ENCODE data around the gene FMO1.

The FMO1 gene

DNA sequence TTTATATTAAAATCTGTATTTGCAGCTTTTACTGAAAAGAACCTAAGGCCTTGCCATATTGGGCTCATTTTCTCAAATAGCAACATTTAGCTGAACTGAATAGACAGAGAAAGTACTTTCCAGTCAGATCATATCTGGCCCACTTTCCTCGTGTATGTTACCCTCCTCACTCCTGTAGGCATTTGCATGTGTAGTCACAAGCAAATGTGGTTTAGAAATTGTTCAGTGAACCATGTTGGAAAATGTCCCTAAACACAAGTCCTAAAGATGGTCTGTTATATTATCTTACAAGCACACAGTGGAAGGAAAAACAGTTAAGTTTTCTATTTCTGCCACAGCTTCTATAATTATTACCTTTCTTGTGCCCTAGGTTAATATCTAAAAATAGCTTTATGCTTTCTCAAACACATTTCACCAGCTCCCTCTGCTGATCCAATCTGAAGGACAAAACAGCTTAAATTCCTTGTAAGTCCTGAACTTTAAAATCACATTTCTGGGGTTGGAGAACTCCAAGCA, 65.1 kb downstream of the FMO1 start:
- TF ChIP-seq, protein P1, sequence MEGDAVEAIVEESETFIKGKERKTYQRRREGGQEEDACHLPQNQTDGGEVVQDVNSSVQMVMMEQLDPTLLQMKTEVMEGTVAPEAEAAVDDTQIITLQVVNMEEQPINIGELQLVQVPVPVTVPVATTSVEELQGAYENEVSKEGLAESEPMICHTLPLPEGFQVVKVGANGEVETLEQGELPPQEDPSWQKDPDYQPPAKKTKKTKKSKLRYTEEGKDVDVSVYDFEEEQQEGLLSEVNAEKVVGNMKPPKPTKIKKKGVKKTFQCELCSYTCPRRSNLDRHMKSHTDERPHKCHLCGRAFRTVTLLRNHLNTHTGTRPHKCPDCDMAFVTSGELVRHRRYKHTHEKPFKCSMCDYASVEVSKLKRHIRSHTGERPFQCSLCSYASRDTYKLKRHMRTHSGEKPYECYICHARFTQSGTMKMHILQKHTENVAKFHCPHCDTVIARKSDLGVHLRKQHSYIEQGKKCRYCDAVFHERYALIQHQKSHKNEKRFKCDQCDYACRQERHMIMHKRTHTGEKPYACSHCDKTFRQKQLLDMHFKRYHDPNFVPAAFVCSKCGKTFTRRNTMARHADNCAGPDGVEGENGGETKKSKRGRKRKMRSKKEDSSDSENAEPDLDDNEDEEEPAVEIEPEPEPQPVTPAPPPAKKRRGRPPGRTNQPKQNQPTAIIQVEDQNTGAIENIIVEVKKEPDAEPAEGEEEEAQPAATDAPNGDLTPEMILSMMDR (IDR thresholded peaks at IDR 0.05; ENCODE audit: borderline replicate concordance, insufficient read depth, low read depth, low read length) = no peak
- no peak overlapping the region for H3K4me3 ChIP-seq (ENCODE audit: low read depth, low read length)

DNA sequence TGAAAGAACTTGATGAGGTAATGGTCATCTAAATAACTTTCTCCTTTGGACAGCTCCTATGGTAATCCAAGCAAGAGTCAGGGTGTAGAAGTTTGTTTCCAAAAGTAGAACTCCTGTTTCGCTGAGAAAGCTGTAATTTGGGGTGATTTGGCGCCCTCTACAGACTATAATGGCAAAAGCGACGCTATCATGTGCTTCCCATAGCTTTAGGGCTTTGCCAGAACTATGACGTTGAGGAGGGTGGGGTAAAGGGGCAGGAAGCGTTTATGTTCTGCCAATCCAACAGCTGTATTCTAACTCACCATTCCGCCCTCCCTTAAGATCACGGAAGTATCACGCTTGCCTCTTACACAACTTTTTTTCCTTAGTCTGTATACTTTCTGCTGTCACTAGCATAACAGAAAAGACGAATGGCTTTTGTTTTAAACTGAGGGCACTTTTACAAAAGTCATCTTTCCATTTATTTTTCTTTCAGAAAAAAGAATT, 65.6 kb downstream of the FMO1 start, which contains the start of gene FMO4:
FMO4 (plus strand) TSS at position 349 of the 486 bp plus-strand sequence. CDS start 5,643 bp downstream, outside the sequence.
- TF ChIP-seq, protein P1 (IDR thresholded peaks at IDR 0.05; ENCODE audit: borderline replicate concordance, insufficient read depth, low read depth, low read length) = peak; percentile 60; the same call in 1 of the 2 replicates
- H3K4me3 ChIP-seq (ENCODE audit: low read depth, low read length) = peak within 1 kb of the TSS; percentile 12

DNA sequence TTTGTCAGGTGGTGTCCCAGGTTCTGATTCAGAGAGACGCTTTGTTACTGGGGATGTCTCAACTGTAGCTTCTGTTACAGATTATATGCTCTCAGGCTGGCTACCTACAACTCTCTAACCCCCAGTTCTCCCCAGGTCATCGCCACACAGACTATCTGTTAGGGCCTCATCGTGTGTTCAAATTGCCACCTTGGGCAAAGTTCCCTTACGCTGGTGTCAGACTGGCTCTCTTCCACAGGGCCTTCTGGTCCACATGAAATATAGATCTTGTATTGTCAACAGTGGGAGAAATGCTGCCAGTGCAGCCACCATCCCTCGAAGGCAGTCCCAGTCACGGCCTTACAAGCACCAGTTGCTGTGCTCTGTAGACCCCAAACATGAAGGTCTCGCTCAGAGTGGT, 81.0 kb downstream of the FMO1 start:
- TF ChIP-seq, protein P1 (IDR thresholded peaks at IDR 0.05; ENCODE audit: borderline replicate concordance, insufficient read depth, low read depth, low read length) = no peak
- no peak overlapping the region for H3K4me3 ChIP-seq (ENCODE audit: low read depth, low read length)

DNA sequence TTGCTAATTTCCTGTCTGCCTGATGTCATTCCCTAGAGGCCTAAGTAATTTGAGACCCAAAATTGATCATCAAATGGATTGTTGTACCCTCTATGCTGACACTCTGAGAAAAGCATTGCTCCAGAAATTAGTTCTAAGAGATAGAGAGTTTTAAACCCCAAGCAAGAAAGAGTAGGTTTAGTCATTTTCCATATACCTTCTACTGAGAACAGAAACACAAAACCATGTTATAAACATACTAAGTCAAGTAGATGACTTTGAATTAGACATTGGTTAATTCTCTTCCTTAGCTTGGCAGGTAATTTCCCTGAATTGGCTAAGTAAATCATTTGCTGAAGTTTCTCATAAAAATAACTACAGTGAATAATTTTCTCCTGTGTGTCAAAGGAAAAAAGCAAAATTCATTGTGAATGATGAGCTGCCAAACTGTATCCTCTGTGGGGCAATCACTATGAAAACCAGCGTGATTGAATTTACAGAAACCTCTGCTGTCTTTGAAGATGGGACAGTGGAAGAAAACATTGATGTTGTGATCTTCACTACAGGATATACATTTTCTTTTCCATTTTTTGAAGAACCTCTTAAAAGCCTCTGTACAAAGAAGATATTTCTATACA, 85.8 kb downstream of the FMO1 start:
- TF ChIP-seq, protein P1 (IDR thresholded peaks at IDR 0.05; ENCODE audit: borderline replicate concordance, insufficient read depth, low read depth, low read length) = no peak

More for the DNA sequence above, 85.8 kb downstream of the FMO1 start:
- H3K4me3 ChIP-seq (ENCODE audit: low read depth, low read length) = no peak overlapping the region

Data from GM12875 (cell line).